Hematopoietic multipotent progenitor cell treated with erythropoietin and hydrocortisone succinate and interleukin-3 and kit ligand, for 6 days (in vitro differentiated cells): ENCODE data around the gene FASTKD2.
A peak's percentile ranks its signal among the peaks of the same experiment; 100 is the strongest.
"Not testable (repeated sequence)": the region's sequence is repeated elsewhere in the genome, so short reads cannot be mapped to it uniquely, and the experiment has no call there.

Experiments used
- DNase-seq: peaks from one replicate; pipeline ENCODE4 v3.0.0-alpha.2; 2015

Gene FASTKD2

GRCh38 chr2:206792645-206793044 is 27.2 kb downstream of the FASTKD2 start:
- no peak for DNase-seq

DNA sequence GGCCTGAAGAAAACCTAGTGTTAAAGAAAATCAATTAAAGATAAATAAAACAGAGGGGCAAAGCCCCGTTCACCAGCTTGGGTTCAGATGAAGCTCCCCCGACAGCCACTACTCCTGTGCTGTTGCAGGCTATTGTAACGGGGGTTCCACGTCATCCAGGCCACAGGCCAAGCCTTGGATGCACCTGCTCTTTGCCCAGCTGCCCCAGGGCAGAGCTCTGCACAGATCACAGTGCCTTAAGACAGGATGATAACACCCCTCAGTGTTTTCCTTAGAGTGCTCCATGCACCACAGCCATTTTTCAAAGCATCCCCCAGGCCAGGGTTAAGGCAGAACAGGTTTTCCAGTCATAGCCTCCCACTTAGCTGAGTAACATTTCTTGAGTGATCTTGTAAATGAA is 32.0 kb downstream of the FASTKD2 start:
- no peak for DNase-seq

DNA sequence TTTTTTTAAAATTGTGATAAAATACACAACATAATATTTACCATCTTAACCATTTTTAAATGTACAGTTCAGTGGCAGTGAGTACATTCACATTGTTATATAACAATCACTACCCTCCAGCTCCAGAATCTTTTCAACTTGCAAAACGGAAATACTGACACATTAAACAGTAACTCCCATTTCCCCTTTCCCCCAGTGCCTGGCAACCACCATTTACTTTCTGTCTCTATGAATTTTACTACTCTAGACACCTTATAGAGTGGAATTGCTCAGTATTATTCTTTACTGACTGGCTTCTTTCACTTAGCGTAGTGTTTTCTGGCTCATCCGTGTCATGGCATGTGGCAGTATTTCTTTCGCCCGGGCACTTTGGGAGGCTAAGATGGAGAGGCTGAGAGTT is 32.6 kb downstream of the FASTKD2 start:
- peak; percentile 40 for DNase-seq

DNA sequence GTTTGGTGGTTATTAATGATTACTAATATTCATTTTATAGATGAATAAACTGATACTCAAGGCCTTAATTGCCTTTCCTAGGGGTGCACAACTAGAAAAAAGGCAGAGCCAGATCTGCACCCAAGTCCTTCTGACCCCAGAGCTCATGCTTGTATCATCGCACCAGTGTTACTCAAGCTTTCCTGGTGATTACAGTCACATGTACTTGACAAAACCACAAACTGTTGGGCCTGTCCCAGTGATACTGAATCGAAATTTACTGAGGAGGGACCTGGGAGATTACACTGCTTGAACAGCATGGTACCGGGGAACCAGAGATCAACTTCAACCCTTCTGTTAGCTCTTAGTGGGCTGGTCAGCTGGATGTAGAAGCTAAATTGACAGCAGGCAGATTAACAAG is 33.7 kb downstream of the FASTKD2 start:
- DNase-seq, result peak; percentile 90

DNA sequence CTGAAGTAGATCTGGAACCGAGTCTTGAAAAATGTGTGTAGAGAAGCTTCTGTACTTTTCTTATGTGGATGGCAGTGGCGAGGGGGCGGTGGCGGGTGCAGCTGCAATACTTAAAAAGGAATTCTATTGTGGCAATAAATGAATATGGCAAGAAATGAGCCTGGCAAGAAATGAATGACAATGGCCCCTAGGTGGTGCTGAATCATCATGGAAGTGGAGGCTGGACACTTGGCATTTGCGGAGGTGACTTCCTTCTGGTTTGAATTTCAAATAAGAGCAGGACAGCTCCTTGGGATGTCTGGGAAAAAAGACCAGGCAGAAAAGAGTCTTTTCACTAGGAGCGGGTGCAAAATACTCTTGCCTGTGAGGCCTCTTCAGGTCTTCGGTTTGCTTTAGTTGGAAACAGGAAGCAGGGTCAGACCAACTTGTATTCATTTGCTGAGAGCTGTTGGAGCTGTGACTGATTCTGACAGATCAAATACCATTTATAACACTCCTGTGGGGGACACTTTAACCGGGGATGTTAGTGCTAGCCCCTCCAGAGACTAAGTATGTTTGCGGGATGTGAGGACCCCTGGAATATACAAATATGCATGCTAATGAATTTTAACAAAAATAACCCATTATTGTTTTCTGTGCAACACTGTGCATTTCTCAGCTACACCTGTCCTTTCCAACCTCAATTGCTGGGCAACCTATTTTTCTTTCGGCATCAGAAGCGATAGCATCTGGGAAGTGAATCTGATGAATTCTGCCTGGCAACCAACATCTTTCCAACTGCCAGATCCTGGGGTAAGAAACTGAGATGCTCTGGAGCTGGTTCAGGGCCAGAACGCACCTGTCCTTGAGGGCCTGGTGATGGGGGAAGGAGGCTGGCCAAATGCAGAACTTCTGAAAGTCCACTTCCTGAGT is 35.4 kb downstream of the FASTKD2 start:
- DNase-seq, result peak; percentile 90

- DNase-seq, result no peak
Measured at GRCh38 chr2:206801418-206802189, 36.2 kb downstream of the FASTKD2 start.

DNA sequence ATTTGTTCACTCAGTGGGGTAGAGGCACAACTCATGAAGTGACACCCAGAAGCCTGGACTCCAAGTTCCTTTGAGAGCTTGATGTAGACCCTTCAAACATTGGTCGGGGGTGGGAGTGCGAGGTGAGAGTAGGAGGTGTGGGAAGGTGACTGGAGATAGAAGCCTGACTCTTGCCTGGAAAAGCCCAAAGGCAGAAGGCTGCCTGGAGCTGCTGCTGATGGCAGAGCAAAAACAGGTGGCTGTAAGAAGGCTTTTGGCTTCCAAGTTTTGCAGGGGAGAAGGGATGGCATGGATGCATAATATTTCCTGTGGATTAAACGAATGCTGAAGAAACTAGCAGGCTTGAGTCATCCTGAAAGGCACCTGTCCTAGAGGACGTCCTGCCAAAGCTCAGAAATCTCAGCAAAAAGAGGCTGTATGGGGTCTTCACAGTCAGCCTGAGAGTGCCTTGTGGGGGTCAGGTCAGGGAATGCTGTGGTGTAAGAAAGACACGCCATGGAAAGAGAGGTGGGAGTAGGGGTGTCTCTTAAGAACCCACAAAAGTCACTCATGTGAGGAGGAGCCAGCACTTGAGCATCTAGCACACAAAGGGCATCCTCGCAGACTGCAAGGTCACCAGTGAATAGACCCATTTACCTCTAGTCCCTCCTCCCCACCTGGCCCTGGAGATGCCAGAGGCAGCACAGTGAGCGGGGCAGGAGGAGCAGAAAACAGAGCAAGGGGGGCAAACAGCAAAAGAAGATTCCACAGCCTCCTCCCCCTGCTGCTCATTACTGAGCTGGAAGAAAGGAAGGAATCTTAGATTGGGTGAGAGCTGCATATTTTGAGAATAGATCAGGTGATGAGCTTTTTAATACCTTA is 37.5 kb downstream of the FASTKD2 start:
- DNase-seq, result no peak

GRCh38 chr2:206804326-206804725 is 38.9 kb downstream of the FASTKD2 start:
- DNase-seq, result no peak

GRCh38 chr2:206805887-206806607 is 40.6 kb downstream of the FASTKD2 start:
- DNase-seq, result no peak

DNA sequence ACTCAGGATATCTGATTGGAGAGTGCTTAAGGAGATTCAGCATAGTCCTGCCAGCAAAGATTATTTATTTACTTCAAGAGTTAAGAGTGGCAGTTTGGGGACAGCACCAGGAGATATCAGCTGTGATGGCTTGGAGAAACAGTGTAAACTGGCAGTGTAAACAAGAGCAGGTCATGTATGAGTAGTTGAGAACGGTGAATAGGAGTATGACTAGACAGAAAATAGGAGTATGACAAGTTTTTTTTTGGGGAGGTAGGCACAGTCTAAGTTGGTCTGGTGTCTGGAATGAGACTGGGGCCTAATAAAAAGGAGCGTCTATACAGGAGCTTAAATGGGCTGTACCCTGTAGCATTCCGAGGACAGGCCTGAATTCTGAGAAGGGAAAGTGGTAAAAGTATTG is 42.2 kb downstream of the FASTKD2 start:
- DNase-seq, result not testable (repeated sequence)

GRCh38 chr2:206812471-206812870 is 47.1 kb downstream of the FASTKD2 start:
- DNase-seq, result not testable (repeated sequence)

DNA sequence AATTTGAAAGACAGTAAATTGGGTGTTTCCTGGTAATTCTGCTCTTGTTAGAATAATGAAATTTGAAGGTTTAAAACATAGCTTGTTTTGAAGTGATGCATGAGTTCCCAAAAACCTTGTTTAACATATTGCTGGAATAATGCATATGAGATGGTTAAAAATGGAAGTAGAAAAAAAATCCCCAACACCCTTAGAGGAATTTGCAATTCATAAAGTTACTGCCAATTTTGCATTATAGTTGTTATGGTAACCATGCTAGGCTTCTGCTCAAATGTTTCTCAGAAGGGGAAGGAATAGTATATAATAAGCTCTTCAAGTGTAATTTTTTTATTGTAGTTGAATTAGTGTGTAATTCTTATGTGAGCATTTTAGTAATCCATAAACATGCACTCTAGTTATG is 49.1 kb downstream of the FASTKD2 start:
- DNase-seq, result no peak

- no peak for DNase-seq
Measured at GRCh38 chr2:206820807-206821206, 55.4 kb downstream of the FASTKD2 start.

DNA sequence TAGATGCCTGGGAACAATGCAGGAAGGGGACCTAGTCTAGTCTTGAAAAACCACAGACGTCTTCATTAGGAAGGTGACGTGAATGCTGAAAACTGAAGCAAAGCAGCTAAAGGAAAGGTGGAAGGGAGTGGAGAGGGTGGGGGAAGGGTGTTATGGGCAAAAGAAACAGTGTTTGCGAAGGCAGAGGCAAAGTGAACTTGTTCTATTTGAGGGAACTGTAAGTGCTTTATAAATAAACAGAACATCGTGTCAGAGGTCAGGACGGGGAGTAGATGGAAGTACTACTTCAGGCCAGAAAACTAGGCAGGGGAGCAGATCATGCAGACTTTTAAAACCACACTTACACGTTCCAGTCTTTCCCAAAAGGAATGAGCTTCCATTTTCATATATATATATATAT is 57.8 kb downstream of the FASTKD2 start:
- DNase-seq, result no peak

- no peak for DNase-seq
Measured at GRCh38 chr2:206824087-206824618, 58.7 kb downstream of the FASTKD2 start.

DNA sequence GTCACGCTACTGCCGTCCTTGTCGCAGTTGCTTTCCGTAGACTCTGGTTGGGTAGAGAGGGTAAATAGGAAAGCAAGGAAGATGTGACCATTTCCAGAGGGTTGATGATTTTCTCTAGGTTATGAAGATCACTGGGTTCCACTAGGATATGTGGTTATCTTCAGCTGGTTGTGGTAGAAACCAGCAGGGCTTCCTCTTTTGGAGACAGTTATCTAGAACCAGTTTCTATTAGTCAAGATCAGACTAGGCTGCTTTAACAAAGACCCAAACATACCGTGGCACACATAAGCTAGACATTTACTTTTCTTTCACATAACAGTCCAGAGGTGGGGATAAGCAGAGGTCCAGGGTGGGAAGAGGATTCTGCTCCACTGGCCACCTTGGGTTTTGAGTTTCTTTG is 59.6 kb downstream of the FASTKD2 start:
- DNase-seq, result peak; percentile 48

DNA sequence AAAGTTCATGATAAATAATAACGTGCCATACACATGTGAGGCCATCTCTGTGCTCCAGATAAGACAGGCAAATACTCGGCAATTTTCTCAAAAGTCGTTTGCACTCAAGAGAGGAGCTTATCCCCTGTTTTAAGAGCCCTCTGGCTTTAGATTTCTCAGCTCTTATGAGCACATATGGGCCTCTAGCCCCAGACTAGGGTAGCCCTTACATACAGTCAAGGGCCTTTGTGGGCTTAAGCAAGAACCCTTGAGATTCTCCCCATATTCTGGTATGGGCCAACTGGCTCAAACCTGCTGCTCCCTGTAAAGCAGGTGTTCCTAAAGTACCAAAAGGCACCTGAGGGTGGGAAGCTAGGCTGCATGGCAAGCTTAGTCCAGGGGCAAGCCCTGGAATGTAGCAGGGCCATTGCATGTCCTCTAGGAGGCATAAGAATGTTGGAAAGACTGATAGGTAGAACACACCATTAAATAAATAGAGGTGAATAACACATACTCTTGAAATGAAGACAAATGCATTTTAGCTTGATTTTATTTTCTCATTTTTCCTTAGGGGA is 66.1 kb downstream of the FASTKD2 start:
- no peak for DNase-seq

GRCh38 chr2:206832873-206833272 is 67.5 kb downstream of the FASTKD2 start:
- DNase-seq, result peak; percentile 65

- no peak for DNase-seq
Measured at GRCh38 chr2:206833291-206833690, 67.9 kb downstream of the FASTKD2 start.

- no peak for DNase-seq
Measured at GRCh38 chr2:206836722-206837121, 71.3 kb downstream of the FASTKD2 start.

DNA sequence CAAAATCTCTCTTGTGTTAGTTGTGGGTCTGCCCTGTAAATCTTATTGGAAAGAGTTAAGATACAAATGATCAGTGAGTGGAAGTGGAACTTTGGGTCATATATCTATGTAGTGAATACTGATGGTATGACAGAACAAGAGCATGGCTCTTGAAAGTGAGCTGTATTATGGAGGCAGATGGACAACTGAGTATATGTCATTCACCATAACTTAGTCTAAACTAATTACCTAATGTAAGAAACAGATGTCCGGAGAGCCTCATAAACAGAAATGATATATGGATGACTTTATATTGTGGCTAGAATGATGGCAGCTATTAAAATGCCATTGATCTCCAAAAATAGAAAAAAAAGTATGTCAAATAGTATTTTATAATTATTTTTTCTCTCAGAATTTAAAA is 72.4 kb downstream of the FASTKD2 start:
- DNase-seq, result no peak

- no peak for DNase-seq
Measured at GRCh38 chr2:206838690-206839089, 73.3 kb downstream of the FASTKD2 start.
